ENCODE results near the gene PAK3. TPM values are rescaled to one million over a fixed set of nuclear protein-coding genes. Genes with fewer than 3 reads are reported as not detected.

PAK3 gene
- total RNA-seq, 1 donor = 3.7 TPM

GRCh38 chrX:111088628-111089027 lies 7.4 kb upstream of the PAK3 start:
- no peak overlapping the region for H3K4me3 ChIP-seq (ENCODE audit: low read depth, low read length)
- no peak for DNase-seq (ENCODE audit: low read depth)
- no peak for TF ChIP-seq CTCF (IDR thresholded peaks at IDR 0.05; ENCODE audit: insufficient read depth, low read length)

GRCh38 chrX:111090458-111090857 lies 5.5 kb upstream of the PAK3 start:
- DNase-seq (ENCODE audit: low read depth) = no peak
- TF ChIP-seq CTCF (IDR thresholded peaks at IDR 0.05; ENCODE audit: insufficient read depth, low read length) = no peak
- H3K4me3 ChIP-seq (ENCODE audit: low read depth, low read length) = no peak overlapping the region

- peak; percentile 60 for TF ChIP-seq CTCF (IDR thresholded peaks at IDR 0.05; ENCODE audit: insufficient read depth, low read length)
- no peak overlapping the region for H3K4me3 ChIP-seq (ENCODE audit: low read depth, low read length)
- no peak for DNase-seq (ENCODE audit: low read depth)
Observed at GRCh38 chrX:111098874-111099273, 2.9 kb downstream of the PAK3 start.

- TF ChIP-seq CTCF (IDR thresholded peaks at IDR 0.05; ENCODE audit: insufficient read depth, low read length) = peak; percentile 42
- H3K4me3 ChIP-seq (ENCODE audit: low read depth, low read length) = no peak overlapping the region
- DNase-seq (ENCODE audit: low read depth) = peak; percentile 58
Observed at GRCh38 chrX:111100191-111100590, 4.2 kb downstream of the PAK3 start.

DNA sequence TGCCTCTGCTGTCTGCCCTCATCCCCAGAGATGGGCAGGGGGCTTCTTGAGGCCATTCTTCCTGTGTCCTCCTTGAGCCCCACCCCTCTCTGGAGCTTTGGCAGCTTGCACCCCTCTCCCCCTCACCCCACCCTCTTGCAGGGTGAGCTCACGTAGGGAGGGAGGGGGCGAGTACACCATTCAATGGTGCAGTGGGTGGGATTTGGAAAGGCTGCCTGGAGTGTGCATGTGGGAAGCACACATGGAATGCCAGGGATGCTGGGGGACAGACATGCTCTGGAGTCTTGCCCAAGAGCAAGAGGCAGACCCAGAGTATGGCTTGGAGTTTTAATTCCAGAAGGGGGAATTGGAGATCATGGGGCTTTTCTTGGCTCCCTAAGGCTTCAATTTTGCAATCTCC lies 5.6 kb downstream of the PAK3 start:
- no peak overlapping the region for H3K4me3 ChIP-seq (ENCODE audit: low read depth, low read length)
- no peak for TF ChIP-seq CTCF (IDR thresholded peaks at IDR 0.05; ENCODE audit: insufficient read depth, low read length)
- DNase-seq (ENCODE audit: low read depth) = no peak

DNA sequence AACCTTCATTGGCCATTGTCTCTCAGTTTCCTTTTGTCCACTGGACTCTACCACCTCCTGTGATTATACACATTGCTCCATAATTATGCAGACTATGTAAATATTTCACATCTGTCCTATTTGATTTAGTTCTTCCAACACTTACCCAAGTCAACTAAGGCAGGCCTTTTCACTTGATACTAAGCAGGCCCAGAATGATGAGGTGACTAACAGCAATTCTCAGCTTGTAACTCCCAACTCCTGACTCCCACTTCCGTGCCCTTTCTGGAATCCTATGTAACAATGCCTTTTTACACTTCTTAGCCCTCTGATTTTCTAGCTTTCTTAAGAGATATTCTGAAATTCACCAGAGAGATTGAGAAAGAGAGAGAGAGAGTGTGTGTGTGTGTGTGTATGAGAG lies 6.6 kb downstream of the PAK3 start:
- H3K4me3 ChIP-seq (ENCODE audit: low read depth, low read length) = no peak overlapping the region
- TF ChIP-seq CTCF (IDR thresholded peaks at IDR 0.05; ENCODE audit: insufficient read depth, low read length) = no peak
- DNase-seq (ENCODE audit: low read depth) = no peak

GRCh38 chrX:111103246-111103645 lies 7.3 kb downstream of the PAK3 start:
- no peak for DNase-seq (ENCODE audit: low read depth)
- TF ChIP-seq CTCF (IDR thresholded peaks at IDR 0.05; ENCODE audit: insufficient read depth, low read length) = no peak
- no peak overlapping the region for H3K4me3 ChIP-seq (ENCODE audit: low read depth, low read length)

Measured in fibroblast of the aortic adventitia (primary cell).